Ovary (tissue), 3 donors: ENCODE data around the gene PARN.

Experiments used
- CTCF ChIP-seq, 3 donors: fragments of 450-650 bp in 2 of 3; fragments of 200-600 bp in 1 of 3; IDR thresholded peaks; one replicate each; pipeline versions ENCODE4 v1.5.1 to v1.8.0; 2016 to 2022; ENCODE audit warnings: antibody characterized with exemption in 3 of 3, mild to moderate bottlenecking in 1 of 3
- POLR2A ChIP-seq: fragments of 450-650 bp; IDR thresholded peaks from one replicate; pipeline ENCODE4 v1.6.1; 2017; ENCODE audit warnings: antibody characterized with exemption, mild to moderate bottlenecking, moderate library complexity
- donor health status: DM: no; HTN: no; CAD: no.

- TF ChIP-seq CTCF (IDR thresholded peaks at IDR 0.05) (peak in 1 of 3 donors; percentile 29), POLR2A (no peak)
Observed at GRCh38 chr16:14600164-14600563, 29.9 kb downstream of the PARN start.
